SK-N-SH (cell line): Measurements from ENCODE around the gene SNCA. TPM values are rescaled to one million over a fixed set of nuclear protein-coding genes. Genes with fewer than 3 reads are reported as not detected.

Source experiments
- CTCF ChIA-PET: fragments of 300-600, 350-600 bp; formaldehyde crosslinking; extraction: SDS; loops from one replicate; lab custom pipeline; 2021; lab: Yijun Ruan, JAX
- POLR2A ChIA-PET: fragments of 350-600 bp; sonication (Branson Sonifier 250); formaldehyde crosslinking; extraction: SDS; loops from one replicate; lab custom pipeline; 2020; ENCODE audit warnings: antibody characterized with exemption, inconsistent platforms; lab: Yijun Ruan, JAX
- DNase-seq: peaks from one replicate; pipeline ENCODE4 v3.0.0; 2012
- H2AFZ ChIP-seq: fragments of 200-600 bp; sonication (generic); 2 replicates; pipeline ENCODE4 v1.8.1; 2016; ENCODE audit warnings: antibody characterized with exemption, mild to moderate bottlenecking, low read depth
- H3F3A ChIP-seq: fragments of 200-600 bp; sonication (generic); replicated peaks from 2 replicates; pipeline ENCODE3; 2016; ENCODE audit warnings: antibody characterized with exemption, mild to moderate bottlenecking; ENCODE audit not compliant: insufficient read depth
- H3K27ac ChIP-seq, 2 experiments: fragments of 200-500 bp in 1 of 2; fragments of 200-600 bp in 1 of 2; sonication (Bioruptor generic) in 1 of 2; sonication (generic), shearing (Covaris generic) in 1 of 2; 2 replicates each; pipeline versions ENCODE4 v1.5.1 to v1.6.1; 2014 to 2016; ENCODE audit warnings: low read depth in 2 of 2, inconsistent platforms in 1 of 2, low read length in 1 of 2, mild to moderate bottlenecking in 1 of 2, mixed read lengths in 1 of 2
- H3K27me3 ChIP-seq: fragments of 200-600 bp; sonication (generic), shearing (Covaris generic); 2 replicates; pipeline ENCODE4 v1.6.1; 2016; ENCODE audit warnings: mixed run types; ENCODE audit not compliant: insufficient read depth
- H3K36me3 ChIP-seq, 2 experiments: fragments of 200-500 bp in 1 of 2; fragments of 200-600 bp in 1 of 2; sonication (Bioruptor generic) in 1 of 2; sonication (generic) in 1 of 2; replicated peaks in 1 of 2; 2 replicates each; pipeline versions ENCODE3 to v1.5.1; 2014 to 2016; ENCODE audit warnings: low read length in 1 of 2, mild to moderate bottlenecking in 1 of 2; ENCODE audit not compliant: insufficient read depth in 2 of 2, control insufficient read depth in 1 of 2
- H3K4me1 ChIP-seq, 2 experiments: fragments of 200-500 bp in 1 of 2; fragments of 200-600 bp in 1 of 2; sonication (Bioruptor generic) in 1 of 2; sonication (generic), shearing (Covaris generic) in 1 of 2; 2 replicates each; pipeline versions ENCODE4 v1.5.1 to v1.6.1; 2014 to 2016; ENCODE audit warnings: low read depth in 1 of 2, low read length in 1 of 2, mixed run types in 1 of 2; ENCODE audit not compliant: insufficient read depth in 2 of 2, control insufficient read depth in 1 of 2
- H3K4me2 ChIP-seq: fragments of 200-600 bp; sonication (generic), shearing (Covaris generic); 2 replicates; pipeline ENCODE4 v1.6.1; 2017; ENCODE audit warnings: mixed run types
- H3K4me3 ChIP-seq, 2 experiments: fragments of 200-500 bp in 1 of 2; fragments of 200-600 bp in 1 of 2; sonication (Bioruptor generic) in 1 of 2; sonication (generic), shearing (Covaris generic) in 1 of 2; 2 replicates each; pipeline versions ENCODE4 v1.5.1 to v1.8.1; 2014 to 2016; ENCODE audit warnings: low read depth in 2 of 2, inconsistent platforms in 1 of 2, low read length in 1 of 2, mild to moderate bottlenecking in 1 of 2, mixed read lengths in 1 of 2, moderate library complexity in 1 of 2
- H3K79me2 ChIP-seq: fragments of 200-600 bp; sonication (generic); 2 replicates; pipeline ENCODE4 v1.8.1; 2017; ENCODE audit warnings: mild to moderate bottlenecking; ENCODE audit not compliant: insufficient read depth
- H3K9ac ChIP-seq: fragments of 200-600 bp; sonication (generic); 2 replicates; pipeline ENCODE4 v1.6.1; 2017; ENCODE audit warnings: mixed run types
- H3K9me2 ChIP-seq: fragments of 200-600 bp; sonication (generic); 2 replicates; pipeline ENCODE4 v1.6.1; 2017; ENCODE audit warnings: mixed run types
- H3K9me3 ChIP-seq: fragments of 200-600 bp; sonication (generic); 2 replicates; pipeline ENCODE4 v1.6.1; 2017; ENCODE audit warnings: mixed run types, mild to moderate bottlenecking, moderate library complexity
- H4K20me1 ChIP-seq: fragments of 200-600 bp; sonication (generic); 2 replicates; pipeline ENCODE4 v1.6.1; 2017; ENCODE audit warnings: mild to moderate bottlenecking, mixed run types; ENCODE audit not compliant: insufficient read depth
- CHD2 ChIP-seq: fragments of 150-350 bp; IDR thresholded peaks from 2 replicates; pipeline ENCODE4 v1.6.1; 2018; ENCODE audit warnings: low read length; ENCODE audit not compliant: partially characterized antibody
- CTCF ChIP-seq: fragments of 200-600 bp; sonication (generic); IDR thresholded peaks from 2 replicates; pipeline ENCODE4 v1.6.1; 2017; ENCODE audit warnings: antibody characterized with exemption, mild to moderate bottlenecking, moderate library complexity
- EP300 ChIP-seq, 2 experiments: IDR thresholded peaks; 2 replicates each; pipeline versions ENCODE4 v1.4.0 to v1.6.1; 2012; ENCODE audit warnings: borderline replicate concordance in 1 of 2, low read depth in 1 of 2, low read length in 1 of 2
- FOSL2 ChIP-seq: IDR thresholded peaks from 2 replicates; pipeline ENCODE4 v1.4.0; 2012; ENCODE audit warnings: low read depth, mild to moderate bottlenecking, moderate library complexity, borderline replicate concordance
- FOXJ3 ChIP-seq: sonication (generic); formaldehyde crosslinking; IDR thresholded peaks from 2 replicates; pipeline ENCODE4 v1.5.1; 2020; ENCODE audit warnings: mild to moderate bottlenecking, missing genetic modification reagents
- FOXM1 ChIP-seq: IDR thresholded peaks from 2 replicates; pipeline ENCODE4 v1.4.0; 2012; ENCODE audit warnings: low read depth, mild to moderate bottlenecking
- JUND ChIP-seq: IDR thresholded peaks from 2 replicates; pipeline ENCODE4 v1.4.0; 2012
- MEF2A ChIP-seq: IDR thresholded peaks from 2 replicates; pipeline ENCODE4 v1.4.0; 2012; ENCODE audit warnings: low read depth, borderline replicate concordance
- NFIC ChIP-seq: IDR thresholded peaks from 2 replicates; pipeline ENCODE4 v1.4.0; 2012; ENCODE audit warnings: borderline replicate concordance
- POLR2AphosphoS5 ChIP-seq: IDR thresholded peaks from 2 replicates; pipeline ENCODE4 v1.6.1; 2012; ENCODE audit warnings: low read depth, low read length
- RCOR1 ChIP-seq: fragments of 150-350 bp; IDR thresholded peaks from 2 replicates; pipeline ENCODE4 v1.6.1; 2017; ENCODE audit warnings: antibody characterized with exemption, low read length
- SIN3A ChIP-seq: IDR thresholded peaks from 2 replicates; pipeline ENCODE4 v1.6.1; 2012; ENCODE audit warnings: low read depth, mild to moderate bottlenecking, low read length, moderate library complexity, borderline replicate concordance
- SMC3 ChIP-seq: IDR thresholded peaks from 2 replicates; pipeline ENCODE4 v1.6.1; 2012; ENCODE audit warnings: low read depth, low read length, improper control_type of control experiment
- TAF1 ChIP-seq: IDR thresholded peaks from 2 replicates; pipeline ENCODE4 v1.6.1; 2012; ENCODE audit warnings: low read depth, mild to moderate bottlenecking, low read length, moderate library complexity, borderline replicate concordance
- TCF12 ChIP-seq: IDR thresholded peaks from 2 replicates; pipeline ENCODE4 v1.4.0; 2012
- TEAD4 ChIP-seq: IDR thresholded peaks from 2 replicates; pipeline ENCODE4 v1.4.0; 2012; ENCODE audit warnings: mild to moderate bottlenecking, borderline replicate concordance; ENCODE audit not compliant: insufficient read depth
- USF1 ChIP-seq: IDR thresholded peaks from 2 replicates; pipeline ENCODE4 v1.4.0; 2012; ENCODE audit warnings: low read depth, borderline replicate concordance
- YY1 ChIP-seq: IDR thresholded peaks from 2 replicates; pipeline ENCODE4 v1.4.0; 2012; ENCODE audit warnings: low read depth, mild to moderate bottlenecking
- ZBTB33 ChIP-seq: IDR thresholded peaks from 2 replicates; pipeline ENCODE4 v1.4.0; 2012; ENCODE audit warnings: low read depth, borderline replicate concordance
- WGBS: methylation state at CpG from one replicate; pipeline ENCODE4 v1.1.6; 2017; ENCODE audit warnings: low lambda C conversion rate; 5-methylcytosine and 5-hydroxymethylcytosine counted together
- polyA plus RNA-seq, 3 experiments: library from polyadenylated mRNA; depleted of rRNA; stranded (reverse); fragments of >200 nt; gene quantifications; 2 replicates each; pipeline ENCODE4 v1.2.3, GENCODE V29; 2012
- TF ChIP-seq, protein P1 (sequence below): fragments of 150-350 bp; IDR thresholded peaks from 2 replicates; pipeline ENCODE4 v1.6.1; 2016; ENCODE audit warnings: mild to moderate bottlenecking, low read depth, low read length
- TF ChIP-seq, protein P2 (sequence below): IDR thresholded peaks from 2 replicates; pipeline ENCODE4; 2012

The SNCA gene
- polyA plus RNA-seq, 1 of the 3 experiments (the other 2 are of a cell fraction), result 12.9 TPM

DNA sequence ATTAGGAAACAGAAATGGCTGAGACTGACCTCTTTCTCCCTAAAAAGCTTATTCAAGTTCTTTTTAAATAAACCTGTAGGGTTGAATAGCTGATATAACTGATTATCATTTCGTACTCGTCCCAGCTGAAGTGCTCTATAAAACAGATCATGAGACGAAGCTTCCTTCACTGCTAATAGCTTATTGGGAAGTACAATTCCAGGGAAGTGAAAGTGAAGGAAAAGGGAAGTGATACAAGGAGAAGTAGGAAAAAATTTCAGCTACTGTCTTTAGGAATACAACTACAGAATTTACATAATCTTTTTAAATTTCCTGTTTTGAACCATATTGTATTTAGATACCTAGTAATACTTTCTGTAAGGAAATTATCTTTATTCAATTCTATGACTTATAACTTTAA, 103.0 kb downstream of the SNCA start:
- H3K27ac ChIP-seq, result no peak overlapping the region
- POLR2A ChIA-PET, result no interaction called here
- WGBS, result 93% methylated on average over 3 of the region's 3 CpGs
- no peak overlapping the region for H2AFZ ChIP-seq
- no peaks in the 10 kb centered on the region for H3K79me2 ChIP-seq
- CTCF ChIA-PET, result no interaction called here
- no peak overlapping the region for H3K9ac ChIP-seq
- H3K36me3 ChIP-seq, result no peaks in the 10 kb centered on the region
- H3F3A ChIP-seq, result no peaks in the 10 kb centered on the region
- H3K4me3 ChIP-seq, result no peak overlapping the region
- no peaks in the 10 kb centered on the region for H3K9me3 ChIP-seq
- TF ChIP-seq TCF12 (no peak), SIN3A (no peak), NFIC (no peak), EP300 (IDR thresholded peaks at IDR 0.05; ENCODE audit: borderline replicate concordance in 1 of 2, low read depth in 1 of 2, low read length in 1 of 2) (no peak), SMC3 (no peak), TAF1 (no peak), CHD2 (no peak), ZBTB33 (no peak), CTCF (no peak), MEF2A (no peak), YY1 (no peak), TEAD4 (no peak)
- TF ChIP-seq, protein P1, sequence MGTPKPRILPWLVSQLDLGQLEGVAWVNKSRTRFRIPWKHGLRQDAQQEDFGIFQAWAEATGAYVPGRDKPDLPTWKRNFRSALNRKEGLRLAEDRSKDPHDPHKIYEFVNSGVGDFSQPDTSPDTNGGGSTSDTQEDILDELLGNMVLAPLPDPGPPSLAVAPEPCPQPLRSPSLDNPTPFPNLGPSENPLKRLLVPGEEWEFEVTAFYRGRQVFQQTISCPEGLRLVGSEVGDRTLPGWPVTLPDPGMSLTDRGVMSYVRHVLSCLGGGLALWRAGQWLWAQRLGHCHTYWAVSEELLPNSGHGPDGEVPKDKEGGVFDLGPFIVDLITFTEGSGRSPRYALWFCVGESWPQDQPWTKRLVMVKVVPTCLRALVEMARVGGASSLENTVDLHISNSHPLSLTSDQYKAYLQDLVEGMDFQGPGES, result no peak
- no peaks in the 10 kb centered on the region for H3K9me2 ChIP-seq
- H4K20me1 ChIP-seq, result no peaks in the 10 kb centered on the region
- no peak overlapping the region for H3K4me2 ChIP-seq
- no peak for DNase-seq
- H3K27me3 ChIP-seq, result no peaks in the 10 kb centered on the region
- peaks cover 0 to 6% of the 10 kb centered on the region in 2 experiments; a peak in 1 of 4 replicates for H3K4me1 ChIP-seq

DNA sequence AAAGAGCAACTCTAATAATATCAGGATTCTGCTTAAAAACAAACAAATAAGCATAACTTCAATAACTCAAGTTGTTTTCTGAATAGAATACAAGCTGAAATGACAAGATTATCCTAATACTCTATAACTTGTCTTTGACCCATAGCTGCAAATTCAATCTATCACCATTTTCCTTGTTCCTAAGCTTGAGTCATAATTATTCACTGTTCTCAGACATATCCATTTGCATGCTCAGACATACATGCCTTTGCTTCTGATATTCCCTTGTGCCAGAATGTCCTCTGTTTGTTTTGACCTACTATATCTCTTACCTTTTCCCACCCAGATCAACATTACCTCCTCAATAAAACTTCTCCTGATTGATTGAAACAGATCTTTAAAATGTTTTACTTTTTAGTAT, 109.7 kb downstream of the SNCA start:
- no peaks in the 10 kb centered on the region for H4K20me1 ChIP-seq
- H3F3A ChIP-seq, result no peaks in the 10 kb centered on the region
- H3K36me3 ChIP-seq, result peaks cover 0 to 4% of the 10 kb centered on the region in 2 experiments
- H3K27me3 ChIP-seq, result no peaks in the 10 kb centered on the region
- H3K9me3 ChIP-seq, result no peaks in the 10 kb centered on the region
- no peak for DNase-seq
- no peak overlapping the region for H3K4me2 ChIP-seq
- CTCF ChIA-PET, result no interaction called here
- no peak overlapping the region for H3K9ac ChIP-seq
- no peaks in the 10 kb centered on the region; a peak in 1 of 4 replicates for H3K4me1 ChIP-seq
- no peaks in the 10 kb centered on the region for H3K79me2 ChIP-seq
- H3K9me2 ChIP-seq, result no peaks in the 10 kb centered on the region
- no peak overlapping the region for H3K4me3 ChIP-seq
- no peak overlapping the region for H3K27ac ChIP-seq
- H2AFZ ChIP-seq, result no peak overlapping the region
- POLR2A ChIA-PET, result no interaction called here
- TF ChIP-seq FOXM1 (no peak), MEF2A (no peak), RCOR1 (no peak), TAF1 (no peak), FOSL2 (no peak), USF1 (no peak), NFIC (no peak), POLR2AphosphoS5 (no peak), JUND (no peak), TEAD4 (no peak), FOXJ3 (CRISPR knock-in tag) (no peak)
- TF ChIP-seq, protein P1, result no peak
- TF ChIP-seq, protein P2, sequence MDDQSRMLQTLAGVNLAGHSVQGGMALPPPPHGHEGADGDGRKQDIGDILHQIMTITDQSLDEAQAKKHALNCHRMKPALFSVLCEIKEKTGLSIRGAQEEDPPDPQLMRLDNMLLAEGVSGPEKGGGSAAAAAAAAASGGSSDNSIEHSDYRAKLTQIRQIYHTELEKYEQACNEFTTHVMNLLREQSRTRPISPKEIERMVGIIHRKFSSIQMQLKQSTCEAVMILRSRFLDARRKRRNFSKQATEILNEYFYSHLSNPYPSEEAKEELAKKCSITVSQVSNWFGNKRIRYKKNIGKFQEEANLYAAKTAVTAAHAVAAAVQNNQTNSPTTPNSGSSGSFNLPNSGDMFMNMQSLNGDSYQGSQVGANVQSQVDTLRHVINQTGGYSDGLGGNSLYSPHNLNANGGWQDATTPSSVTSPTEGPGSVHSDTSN, result no peak
